Stomach (tissue), 9 donors: ENCODE data around the gene FSTL4. TPM values are rescaled to one million over a fixed set of nuclear protein-coding genes. Genes with fewer than 3 reads are reported as not detected.

ENCODE experiments used
- DNase-seq, 2 donors: peaks; one replicate each; pipeline versions ENCODE4 v3.0.0 to v3.0.0-alpha.2; 2013 to 2019
- H3K27ac ChIP-seq, 5 donors: fragments of 200-600 bp in 4 of 5; sonication (generic) in 4 of 5; one replicate each; pipeline ENCODE4 v1.5.1; 2013 to 2019; ENCODE audit warnings: mild to moderate bottlenecking in 1 of 5, moderate library complexity in 1 of 5
- H3K27me3 ChIP-seq, 3 donors: fragments of 200-600 bp; sonication (generic); one replicate each; pipeline ENCODE4 v1.5.1; 2017 to 2019; ENCODE audit warnings: mixed run types in 1 of 3
- H3K36me3 ChIP-seq, 4 donors: fragments of 200-600 bp; sonication (generic); 1 replicate in 3 of 4; 2 replicates in 1 of 4; pipeline ENCODE4 v1.5.1; 2016 to 2019
- H3K4me1 ChIP-seq, 4 donors: fragments of 200-600 bp; sonication (generic); one replicate each; pipeline ENCODE4 v1.5.1; 2016 to 2019
- H3K4me3 ChIP-seq, 4 donors: fragments of 200-600 bp; sonication (generic) in 3 of 4; one replicate each; pipeline ENCODE4 v1.5.1; 2016 to 2019; ENCODE audit warnings: mild to moderate bottlenecking in 1 of 4
- H3K9me3 ChIP-seq, 4 donors: fragments of 200-600 bp; sonication (generic); one replicate each; pipeline ENCODE4 v1.5.1; 2016 to 2019
- CTCF ChIP-seq, 7 experiments: fragments of 450-650 bp in 4 of 7; fragments of 200-600 bp in 3 of 7; sonication (generic) in 3 of 7; IDR thresholded peaks; one replicate each; pipeline ENCODE4 v1.5.1; 2016 to 2019; ENCODE audit warnings: antibody characterized with exemption in 7 of 7, control low read depth in 2 of 7, mild to moderate bottlenecking in 1 of 7
- EP300 ChIP-seq: sonication (generic); formaldehyde crosslinking; IDR thresholded peaks from one replicate; pipeline ENCODE4 v1.6.1; 2017; ENCODE audit warnings: antibody characterized with exemption
- POLR2A ChIP-seq, 4 donors: fragments of 450-650 bp; IDR thresholded peaks; one replicate each; pipeline ENCODE4 v1.6.1; 2016; ENCODE audit warnings: antibody characterized with exemption in 4 of 4, control low read depth in 2 of 4, mild to moderate bottlenecking in 1 of 4, moderate library complexity in 1 of 4
- POLR2AphosphoS5 ChIP-seq, 3 donors: sonication (generic); formaldehyde crosslinking; IDR thresholded peaks; one replicate each; pipeline ENCODE4 v1.6.1; 2016; ENCODE audit warnings: antibody characterized with exemption in 3 of 3
- WGBS, 5 donors: extraction: QIAGEN DNeasy Blood & Tissue Kit in 3 of 5; methylation state at CpG; one replicate each; pipeline versions ENCODE4 v1.1.5 to v1.1.7; 2013 to 2018; 5-methylcytosine and 5-hydroxymethylcytosine counted together
- intact Hi-C: fragments of 100-400 bp; cut with DNase I; formaldehyde crosslinking; loops from one replicate; pipeline ENCODE4 v1.15.1; 2023; ENCODE audit warnings: low total_unique reads
- polyA plus RNA-seq, 3 donors: library from polyadenylated mRNA; stranded (reverse); fragments of 200-250 nt; gene quantifications; one replicate each; pipeline ENCODE4 v1.2.3, GENCODE V29; 2013
- total RNA-seq, 5 donors: library from RNA; depleted of rRNA; stranded (reverse); fragments of >200 nt; gene quantifications; one replicate each; pipeline versions ENCODE4 v1.1.0 to v1.2.3, GENCODE V29; 2014 to 2016
- donor health status: healthy with polysubstance abuse.
- donor health status: Bipolar disorder and iron deficiency.
- donor health status: healthy.

Gene FSTL4
- total and polyA plus RNA-seq, 8 donors = 0.37 to 0.55 TPM; not detected in 6

- Histone ChIP-seq H3K4me1 (no peaks in the 10 kb centered on the region), H3K36me3 (no peaks in the 10 kb centered on the region), H3K9me3 (no peaks in the 10 kb centered on the region), H3K27me3 (peaks cover 0 to 18% (median 0%) of the 10 kb centered on the region in 3 donors), H3K27ac (no peak overlapping the region), H3K4me3 (no peak overlapping the region)
- TF ChIP-seq EP300 (no peak), CTCF (IDR thresholded peaks at IDR 0.05) (no peak), POLR2AphosphoS5 (IDR thresholded peaks at IDR 0.05) (no peak), POLR2A (IDR thresholded peaks at IDR 0.05) (no peak)
- DNase-seq = no peak
- WGBS, 5 donors = 80 to 88% (median 84%) methylated on average over 8 of the region's 8 CpGs
- intact Hi-C loops = no loop called here
Measured at GRCh38 chr5:133519191-133519590, 93.2 kb downstream of the FSTL4 start.

GRCh38 chr5:133514456-133514855 is 97.9 kb downstream of the FSTL4 start:
- intact Hi-C loops = no loop called here
- no peak overlapping the region for H3K4me3 ChIP-seq
- no peak for DNase-seq
- peaks cover 0 to 9% (median 0%) of the 10 kb centered on the region in 3 donors for H3K27me3 ChIP-seq
- 21 to 42% (median 24%) methylated on average over 1 of the region's 1 CpG for WGBS, 5 donors
- TF ChIP-seq POLR2A (IDR thresholded peaks at IDR 0.05) (no peak), EP300 (no peak), POLR2AphosphoS5 (IDR thresholded peaks at IDR 0.05) (no peak), CTCF (IDR thresholded peaks at IDR 0.05) (no peak)
- H3K36me3 ChIP-seq = no peaks in the 10 kb centered on the region
- H3K27ac ChIP-seq = no peak overlapping the region
- H3K9me3 ChIP-seq = no peaks in the 10 kb centered on the region
- H3K4me1 ChIP-seq = peaks cover 0 to 6% (median 0%) of the 10 kb centered on the region in 4 donors

GRCh38 chr5:133512896-133513295 is 99.4 kb downstream of the FSTL4 start:
- H3K36me3 ChIP-seq = no peaks in the 10 kb centered on the region
- intact Hi-C loops = no loop called here
- H3K27me3 ChIP-seq = peaks cover 0 to 9% (median 0%) of the 10 kb centered on the region in 3 donors
- WGBS, 5 donors = 86 to 94% (median 88%) methylated on average over 6 of the region's 6 CpGs
- no peak overlapping the region for H3K4me3 ChIP-seq
- no peak overlapping the region for H3K27ac ChIP-seq
- TF ChIP-seq POLR2A (IDR thresholded peaks at IDR 0.05) (no peak), CTCF (IDR thresholded peaks at IDR 0.05) (no peak), EP300 (no peak), POLR2AphosphoS5 (IDR thresholded peaks at IDR 0.05) (no peak)
- no peaks in the 10 kb centered on the region for H3K9me3 ChIP-seq
- peaks cover 0 to 6% (median 2%) of the 10 kb centered on the region in 4 donors for H3K4me1 ChIP-seq
- DNase-seq = no peak

- H3K36me3 ChIP-seq = no peaks in the 10 kb centered on the region
- no peak for DNase-seq
- 87 to 97% (median 94%) methylated on average over 7 of the region's 7 CpGs for WGBS, 5 donors
- intact Hi-C loops = no loop called here
- H3K4me1 ChIP-seq = peaks cover 0 to 6% (median 2%) of the 10 kb centered on the region in 4 donors
- no peak overlapping the region for H3K4me3 ChIP-seq
- H3K27ac ChIP-seq = no peak overlapping the region
- H3K9me3 ChIP-seq = no peaks in the 10 kb centered on the region
- H3K27me3 ChIP-seq = peaks cover 0 to 9% (median 0%) of the 10 kb centered on the region in 3 donors
- TF ChIP-seq EP300 (no peak), CTCF (IDR thresholded peaks at IDR 0.05) (no peak), POLR2A (IDR thresholded peaks at IDR 0.05) (no peak), POLR2AphosphoS5 (IDR thresholded peaks at IDR 0.05) (no peak)
Measured at GRCh38 chr5:133511653-133512235, 100.6 kb downstream of the FSTL4 start.
